ENCODE results near the gene ZNF503.

Gene ZNF503

DNA sequence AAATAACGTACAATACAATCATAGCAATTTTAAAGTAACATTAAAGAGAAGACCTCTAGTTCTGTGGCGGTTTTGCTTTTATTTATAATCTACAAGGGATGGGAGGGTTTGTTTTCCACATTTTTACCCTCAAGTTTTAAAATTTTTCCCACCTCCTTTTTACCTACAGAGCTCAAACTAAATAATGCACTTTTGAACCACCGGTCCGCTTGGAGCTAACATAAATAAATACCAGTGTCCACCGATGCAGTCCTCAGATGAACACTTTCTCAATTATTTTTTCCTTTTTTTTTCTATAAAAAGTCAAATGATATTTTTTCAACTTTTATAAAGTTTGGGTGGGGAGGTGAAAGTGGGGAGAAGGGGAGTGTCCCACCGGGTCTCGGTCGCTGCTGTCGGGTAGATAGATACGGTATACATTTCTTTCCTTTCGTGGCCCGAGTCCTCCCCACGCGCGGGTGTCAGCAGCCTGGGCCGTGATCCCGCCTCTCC lies 3.3 kb downstream of the ZNF503 start:
- no peak for TF ChIP-seq GATA2 (IDR thresholded peaks at IDR 0.05; ENCODE audit: low read depth, low read length)
- TF ChIP-seq GATA3 (IDR thresholded peaks at IDR 0.05; ENCODE audit: low read depth, low read length), result no peak

DNA sequence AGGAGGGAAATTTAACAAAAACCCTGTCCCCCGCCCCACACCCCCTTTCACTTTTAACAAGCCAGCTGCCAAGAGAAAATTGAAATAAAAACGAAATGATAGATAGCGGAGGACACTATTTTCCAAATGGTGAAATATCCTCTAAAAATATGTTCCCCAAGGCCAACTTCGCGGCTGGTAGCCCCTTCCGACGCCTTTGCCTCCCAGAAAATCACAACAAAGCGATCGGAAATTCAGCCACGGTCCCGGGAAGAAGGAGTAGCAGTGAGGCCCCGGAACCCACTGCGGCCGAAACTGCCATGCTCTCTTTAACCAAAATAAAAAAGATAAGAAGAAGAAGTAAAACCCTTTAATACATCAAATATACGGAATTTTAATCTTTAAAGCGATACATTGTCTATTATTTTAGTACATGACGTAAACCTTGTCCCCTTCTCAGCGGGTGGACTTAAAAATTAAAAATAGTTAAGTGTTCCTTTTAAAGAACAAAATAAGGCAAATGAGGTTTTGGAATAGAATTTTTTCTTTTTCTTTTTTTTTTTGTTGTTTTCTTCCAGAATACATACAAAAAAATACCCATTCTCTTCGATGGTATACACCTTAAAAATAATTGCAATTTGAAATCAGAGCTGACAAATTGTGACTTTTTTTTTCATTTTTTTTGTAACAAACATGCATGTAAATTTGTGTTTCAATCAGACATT lies 3.9 kb downstream of the ZNF503 start:
- TF ChIP-seq GATA2 (IDR thresholded peaks at IDR 0.05; ENCODE audit: low read depth, low read length) (no peak), GATA3 (IDR thresholded peaks at IDR 0.05; ENCODE audit: low read depth, low read length) (no peak)

DNA sequence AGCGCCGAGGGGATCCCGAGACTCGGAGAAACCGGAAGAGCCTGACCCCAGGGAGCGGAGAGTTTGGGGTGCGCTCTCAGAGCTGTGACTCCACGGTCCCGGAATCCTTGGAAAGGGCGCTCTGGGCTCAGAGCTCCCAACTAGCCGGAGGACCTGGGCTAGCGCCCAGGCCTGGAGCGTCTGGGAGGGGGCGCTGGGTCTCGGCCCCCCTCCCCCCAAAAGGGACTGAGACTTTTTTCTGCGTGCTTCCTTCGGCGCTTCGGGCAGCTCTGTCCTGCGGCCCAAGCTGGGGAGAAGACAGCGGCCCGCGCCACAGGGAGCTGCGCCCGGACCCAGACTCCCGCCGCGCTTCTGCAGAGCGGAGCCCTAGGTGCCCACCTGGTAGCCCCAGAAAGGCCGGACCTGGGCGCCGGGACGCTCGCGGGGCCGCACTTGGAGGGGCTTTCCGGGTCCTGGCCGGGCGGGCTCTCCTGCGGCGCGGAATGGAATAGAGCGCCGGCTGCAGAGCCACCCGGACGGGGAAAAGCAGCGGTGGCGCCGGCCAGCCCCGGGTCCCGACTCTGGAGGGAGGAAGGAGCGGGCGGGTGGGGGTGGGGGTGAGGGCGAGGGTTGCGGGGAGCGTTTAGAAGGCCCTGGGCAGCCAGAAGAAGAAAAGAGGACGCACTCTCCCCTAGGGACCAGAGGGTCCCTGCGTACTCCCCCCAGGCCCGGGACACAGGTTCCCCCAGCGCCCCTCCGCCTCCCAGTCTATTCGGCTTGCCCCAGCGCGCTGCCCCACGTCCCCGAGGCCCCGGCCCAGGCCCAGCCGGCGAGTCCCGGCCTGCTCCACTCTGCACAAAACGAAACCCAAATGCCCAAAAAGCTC lies 4.7 kb downstream of the ZNF503 start:
- TF ChIP-seq GATA3 (IDR thresholded peaks at IDR 0.05; ENCODE audit: low read depth, low read length) (no peak), GATA2 (IDR thresholded peaks at IDR 0.05; ENCODE audit: low read depth, low read length) (no peak)

DNA sequence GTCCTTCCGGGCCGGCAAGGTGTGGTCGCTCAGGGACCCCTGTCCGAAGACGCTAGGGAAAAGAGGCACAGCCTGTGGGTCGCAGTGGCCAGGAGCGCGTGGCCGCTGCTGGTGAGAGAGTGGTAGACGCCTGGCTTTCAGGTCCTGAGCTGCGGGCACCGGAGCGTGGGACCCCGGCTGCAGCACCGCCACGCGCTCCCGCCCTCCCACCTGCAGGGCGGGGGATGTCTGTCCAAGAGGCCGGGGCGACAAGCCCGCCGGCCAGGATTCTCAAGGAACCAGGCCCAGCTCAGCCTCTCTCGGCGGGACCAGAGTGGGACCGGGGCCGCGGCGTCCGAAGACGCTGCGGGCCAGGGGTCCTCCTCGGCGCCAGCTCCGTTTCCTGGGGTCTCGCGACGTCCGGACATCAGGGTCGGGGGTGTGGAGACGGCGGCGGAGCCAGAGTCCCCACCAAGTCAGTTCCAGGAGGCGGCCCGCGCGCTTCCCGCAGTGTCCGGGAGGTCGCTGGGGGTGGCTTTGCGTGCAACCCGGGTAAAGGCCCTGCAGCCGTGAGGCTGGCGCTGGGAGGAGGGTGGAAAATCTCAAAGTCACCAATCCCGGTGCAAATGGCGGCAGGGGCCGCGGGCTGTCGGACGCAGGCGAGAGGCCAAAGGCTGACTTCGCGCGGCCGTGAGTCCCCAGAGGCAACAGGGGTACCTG lies 5.5 kb downstream of the ZNF503 start:
- TF ChIP-seq GATA3 (IDR thresholded peaks at IDR 0.05; ENCODE audit: low read depth, low read length), result no peak
- no peak for TF ChIP-seq GATA2 (IDR thresholded peaks at IDR 0.05; ENCODE audit: low read depth, low read length)

DNA sequence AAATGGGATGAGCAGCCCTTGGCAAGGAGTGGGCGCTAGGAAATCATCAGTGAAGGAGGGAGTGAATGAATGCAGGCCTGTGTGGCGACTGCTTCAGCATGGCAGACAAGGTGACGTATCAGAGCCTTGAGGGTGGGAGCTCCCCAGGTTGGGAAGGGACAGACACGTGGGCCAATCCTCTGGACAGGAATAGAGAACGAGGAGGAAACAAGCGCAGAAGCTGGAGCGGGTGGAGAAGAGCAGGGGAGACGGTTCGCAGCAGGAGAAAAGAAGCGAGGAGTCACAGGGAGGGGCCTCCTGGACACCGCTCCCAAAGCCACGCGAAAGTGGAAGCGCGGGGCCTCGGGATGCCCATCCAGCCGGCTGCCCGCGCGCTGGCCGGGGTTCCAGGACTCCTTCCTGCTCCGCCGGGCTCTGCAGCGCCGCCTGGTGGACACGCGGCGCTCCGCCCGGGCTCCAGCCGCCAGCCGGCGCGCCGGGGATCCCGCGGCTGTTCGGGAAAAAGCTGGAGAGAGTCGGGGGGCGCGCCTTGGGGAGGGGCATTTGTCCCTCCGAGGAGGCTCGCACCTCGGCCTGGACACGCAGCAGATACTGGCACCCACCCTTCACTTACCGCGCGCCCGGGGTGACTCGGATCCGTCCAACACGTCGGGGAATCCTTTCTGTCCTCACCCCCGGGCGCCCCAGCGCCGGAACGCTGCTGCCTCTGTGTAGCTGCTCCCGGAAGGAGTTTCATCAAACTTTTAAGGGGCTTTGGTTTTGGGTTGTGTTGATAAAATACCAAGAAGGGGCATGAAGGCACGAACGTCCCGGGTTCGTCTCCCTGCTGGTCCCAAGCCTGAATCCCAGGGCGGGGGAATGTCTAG lies 6.3 kb downstream of the ZNF503 start:
- TF ChIP-seq GATA2 (IDR thresholded peaks at IDR 0.05; ENCODE audit: low read depth, low read length), result no peak
- TF ChIP-seq GATA3 (IDR thresholded peaks at IDR 0.05; ENCODE audit: low read depth, low read length), result no peak

DNA sequence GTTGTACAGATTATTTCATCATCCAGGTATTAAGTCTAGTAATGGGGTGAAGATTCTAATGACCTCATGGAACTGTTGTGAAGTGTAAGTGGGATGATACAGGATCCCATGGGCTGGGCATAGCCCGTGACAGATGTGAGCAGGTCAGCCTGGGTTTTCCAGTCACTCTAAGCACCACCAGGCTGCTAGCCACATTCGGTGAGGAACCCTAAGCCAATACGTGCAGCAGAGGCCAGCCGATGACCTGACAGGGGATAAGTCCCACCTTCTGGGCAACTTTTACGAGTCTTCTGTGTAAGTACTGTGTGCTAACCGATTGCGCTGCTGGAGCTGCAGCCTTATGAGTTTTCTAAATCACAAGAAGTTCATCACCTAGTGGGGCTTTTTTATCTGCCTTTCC lies 7.3 kb downstream of the ZNF503 start:
- TF ChIP-seq GATA3 (IDR thresholded peaks at IDR 0.05; ENCODE audit: low read depth, low read length) (no peak), GATA2 (IDR thresholded peaks at IDR 0.05; ENCODE audit: low read depth, low read length) (no peak)

DNA sequence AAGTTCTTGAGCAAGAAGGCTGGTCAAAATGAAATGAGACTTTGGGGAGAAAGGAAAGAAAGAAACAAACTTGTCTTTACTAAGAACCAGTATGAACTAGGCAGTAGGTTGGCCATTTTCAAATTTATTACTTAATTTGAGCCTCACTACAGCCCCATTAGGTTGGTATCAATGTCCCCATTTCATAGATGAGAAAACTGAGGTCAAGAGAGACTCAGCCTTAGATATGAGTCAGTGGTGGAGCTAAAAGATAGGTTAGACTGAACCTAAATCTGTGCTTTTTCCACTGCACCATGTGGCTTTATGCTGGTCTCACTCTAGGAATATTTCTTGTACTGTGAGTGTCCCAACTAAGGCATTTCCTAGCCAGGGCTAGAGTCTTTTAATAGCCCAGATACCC lies 8.8 kb downstream of the ZNF503 start:
- TF ChIP-seq GATA2 (IDR thresholded peaks at IDR 0.05; ENCODE audit: low read depth, low read length) (no peak), GATA3 (IDR thresholded peaks at IDR 0.05; ENCODE audit: low read depth, low read length) (no peak)

DNA sequence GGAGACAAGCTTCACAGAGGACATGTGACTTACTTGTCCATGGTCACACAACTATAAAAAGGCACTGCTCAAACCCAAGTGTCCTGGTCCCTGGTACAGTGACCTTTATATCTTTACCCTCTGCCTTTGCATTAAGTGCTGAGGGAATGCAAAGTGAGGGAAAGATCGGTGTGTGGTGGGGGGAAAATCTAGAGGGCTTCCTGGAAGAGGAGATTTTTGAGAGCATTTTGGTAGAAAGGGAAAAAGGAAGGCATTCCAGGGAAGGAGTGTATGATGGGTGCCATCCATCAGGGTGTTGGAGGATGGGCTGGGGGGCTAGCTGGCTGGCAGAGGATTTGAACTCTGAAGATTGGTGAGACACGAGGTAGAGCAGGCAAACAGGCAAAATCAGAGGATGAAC lies 9.3 kb downstream of the ZNF503 start:
- TF ChIP-seq GATA2 (IDR thresholded peaks at IDR 0.05; ENCODE audit: low read depth, low read length), result no peak
- TF ChIP-seq GATA3 (IDR thresholded peaks at IDR 0.05; ENCODE audit: low read depth, low read length), result no peak

DNA sequence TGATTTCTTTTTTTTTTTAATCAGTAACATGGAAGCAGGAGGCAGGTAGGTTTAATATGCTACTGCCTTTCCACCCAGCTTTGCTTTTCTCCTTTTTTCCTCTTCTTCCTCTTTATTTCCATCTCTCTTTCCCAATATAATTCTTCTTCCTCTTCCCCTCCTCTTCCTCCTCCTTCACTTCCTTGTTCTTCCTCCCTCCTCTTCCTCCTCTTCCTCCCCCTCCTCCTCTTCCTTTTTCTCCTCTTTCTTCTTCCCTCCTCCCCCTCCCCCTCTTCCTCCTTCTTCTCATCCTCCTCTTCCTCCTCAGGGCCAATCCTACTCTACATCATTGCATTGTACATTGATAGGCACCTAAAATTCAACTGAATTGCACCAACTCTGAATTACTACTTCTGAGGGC lies 11.4 kb downstream of the ZNF503 start:
- TF ChIP-seq GATA3 (IDR thresholded peaks at IDR 0.05; ENCODE audit: low read depth, low read length) (no peak), GATA2 (IDR thresholded peaks at IDR 0.05; ENCODE audit: low read depth, low read length) (no peak)

DNA sequence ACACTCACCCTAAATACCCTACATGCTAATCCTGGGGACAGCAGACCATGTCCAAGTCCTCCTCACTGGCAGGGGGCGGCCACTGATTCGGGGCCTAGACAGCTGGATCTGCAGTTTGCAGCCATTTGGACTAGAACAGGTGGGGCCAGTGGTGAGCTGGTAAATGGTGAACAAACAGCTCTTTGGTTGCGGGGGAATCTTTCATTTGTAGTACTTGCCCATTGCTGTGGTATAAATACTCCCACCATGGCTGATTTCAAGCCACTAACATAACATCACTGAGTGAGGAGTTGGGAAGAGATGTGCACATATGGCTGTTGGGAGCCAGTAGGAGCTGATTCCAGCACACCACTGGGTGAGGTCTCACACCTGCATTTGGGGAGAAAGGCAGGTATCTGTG lies 13.5 kb downstream of the ZNF503 start:
- TF ChIP-seq GATA3 (IDR thresholded peaks at IDR 0.05; ENCODE audit: low read depth, low read length), result no peak
- TF ChIP-seq GATA2 (IDR thresholded peaks at IDR 0.05; ENCODE audit: low read depth, low read length), result no peak

DNA sequence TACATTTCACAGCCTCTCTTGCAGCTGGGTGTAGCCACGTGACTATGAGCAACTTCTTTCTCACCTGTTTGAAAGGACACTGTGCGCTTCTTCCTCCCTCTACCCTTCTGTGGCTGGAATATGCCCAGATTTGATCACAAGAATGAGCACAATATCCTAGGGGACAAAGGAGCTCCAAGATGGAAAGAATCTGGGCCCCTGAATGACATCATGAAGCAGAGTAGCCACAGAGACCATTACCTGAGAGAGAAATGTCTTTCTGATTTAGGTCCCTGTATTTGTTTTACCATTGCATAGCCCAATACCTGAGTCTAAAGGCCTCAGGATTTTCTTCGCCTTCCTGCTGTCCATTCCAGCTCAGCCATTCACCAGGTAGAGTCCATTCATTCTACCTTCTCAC lies 15.4 kb downstream of the ZNF503 start:
- no peak for TF ChIP-seq GATA3 (IDR thresholded peaks at IDR 0.05; ENCODE audit: low read depth, low read length)
- TF ChIP-seq GATA2 (IDR thresholded peaks at IDR 0.05; ENCODE audit: low read depth, low read length), result no peak

DNA sequence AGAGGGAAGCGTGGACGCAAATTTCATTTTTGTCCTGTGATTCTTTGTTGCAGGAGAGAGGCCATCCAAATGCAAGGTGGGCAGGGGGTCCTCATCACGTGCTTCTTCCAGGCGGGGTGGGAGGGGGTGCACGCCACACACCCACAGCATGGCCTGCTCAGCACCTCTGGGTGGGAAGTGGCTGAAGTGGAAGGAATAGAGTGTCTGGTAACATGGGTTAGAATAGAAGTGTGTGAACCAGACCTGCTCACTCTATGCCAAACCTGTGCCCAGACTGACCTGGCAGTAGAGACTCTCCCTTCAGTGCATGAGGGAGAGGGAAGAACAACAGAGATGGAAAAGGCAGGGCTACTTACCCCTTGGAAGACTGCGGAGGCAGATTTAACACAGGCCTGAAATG lies 21.7 kb downstream of the ZNF503 start:
- no peak for TF ChIP-seq GATA2 (IDR thresholded peaks at IDR 0.05; ENCODE audit: low read depth, low read length)
- TF ChIP-seq GATA3 (IDR thresholded peaks at IDR 0.05; ENCODE audit: low read depth, low read length), result no peak

DNA sequence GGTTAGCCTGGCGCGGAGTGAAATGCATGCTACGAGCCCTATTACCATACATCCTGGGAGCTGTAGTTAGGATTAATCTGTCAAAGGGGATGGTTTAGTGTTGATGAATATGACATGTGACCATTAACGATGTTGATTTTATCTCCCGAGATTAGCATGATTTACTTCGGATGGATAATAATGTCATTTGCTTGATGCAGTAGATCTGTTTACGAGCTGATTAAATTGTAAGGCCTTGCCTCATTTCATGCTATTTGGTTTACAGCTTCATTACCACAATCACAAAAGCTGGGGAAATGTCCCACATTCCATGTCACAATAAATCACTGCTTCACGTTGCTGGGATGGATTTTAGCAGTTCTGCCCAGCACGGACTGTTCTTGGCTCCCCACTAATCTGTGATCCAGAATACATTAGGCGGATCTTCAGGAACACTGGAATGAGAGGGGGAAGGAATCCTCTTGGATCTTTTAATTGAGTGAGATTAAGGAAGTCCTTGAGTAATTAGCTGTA lies 22.3 kb downstream of the ZNF503 start:
- 0 out of 2 replicates have a peak, but pooled peaks have one; percentile 32 for TF ChIP-seq GATA3 (IDR thresholded peaks at IDR 0.05; ENCODE audit: low read depth, low read length)
- TF ChIP-seq GATA2 (IDR thresholded peaks at IDR 0.05; ENCODE audit: low read depth, low read length), result peak; percentile 59
